GM19328 (cell line): ENCODE data around the gene ARVCF.

Experiments
- ATAC-seq: cut with Tn5 transposase; IDR thresholded peaks from one replicate; pipeline ENCODE4 v1.9.1; 2021; ENCODE audit warnings: mild to moderate bottlenecking, moderate library complexity; ENCODE audit not compliant: unreplicated experiment

The ARVCF gene

DNA sequence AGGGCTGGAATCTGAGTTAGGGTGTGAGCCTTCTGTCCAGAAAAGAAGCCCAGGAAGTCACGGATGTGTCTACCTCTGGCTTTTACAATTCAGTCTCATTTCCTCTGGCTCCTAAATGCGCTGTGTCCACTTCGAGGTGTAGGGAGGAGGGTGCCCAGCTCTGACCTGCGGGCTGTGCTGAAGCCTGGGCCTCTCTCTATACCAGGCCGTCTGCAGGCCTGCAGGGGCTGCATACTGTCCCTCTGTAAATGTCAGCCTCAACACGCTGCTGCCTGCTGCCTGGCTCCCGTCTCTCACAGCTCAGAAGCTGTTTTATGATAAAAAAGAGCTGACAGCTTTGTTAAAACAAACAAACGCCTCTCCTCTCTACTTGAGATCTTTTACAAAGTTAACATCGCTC, 14.5 kb downstream of the ARVCF start:
- ATAC-seq, result no peak

DNA sequence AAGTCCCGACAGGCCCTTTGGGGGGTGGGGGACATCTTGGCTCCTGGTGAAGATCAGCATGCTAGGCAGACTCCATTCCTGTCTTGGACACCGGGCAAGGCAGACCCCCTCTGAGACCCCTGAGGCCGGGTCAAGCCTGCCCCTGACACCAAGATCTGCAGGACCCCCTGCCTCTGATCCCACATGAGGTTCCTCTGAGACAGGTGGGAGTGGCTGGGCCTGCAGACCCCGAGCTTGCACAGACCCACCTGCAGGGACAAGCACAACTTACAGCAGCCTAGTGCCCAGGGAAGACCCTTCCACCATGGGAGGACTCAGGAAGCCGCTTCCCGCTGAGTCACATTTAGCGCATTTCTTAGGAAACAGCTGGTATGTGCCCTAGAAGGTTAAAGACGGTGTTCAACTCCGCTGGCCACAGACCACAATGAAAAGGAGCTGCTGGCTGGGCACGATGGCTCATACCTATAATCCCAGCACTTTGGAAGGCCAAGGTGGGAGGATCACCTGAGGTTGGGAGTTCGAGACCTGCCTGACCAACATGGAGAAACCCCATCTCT, 15.5 kb downstream of the ARVCF start:
- ATAC-seq, result no peak

DNA sequence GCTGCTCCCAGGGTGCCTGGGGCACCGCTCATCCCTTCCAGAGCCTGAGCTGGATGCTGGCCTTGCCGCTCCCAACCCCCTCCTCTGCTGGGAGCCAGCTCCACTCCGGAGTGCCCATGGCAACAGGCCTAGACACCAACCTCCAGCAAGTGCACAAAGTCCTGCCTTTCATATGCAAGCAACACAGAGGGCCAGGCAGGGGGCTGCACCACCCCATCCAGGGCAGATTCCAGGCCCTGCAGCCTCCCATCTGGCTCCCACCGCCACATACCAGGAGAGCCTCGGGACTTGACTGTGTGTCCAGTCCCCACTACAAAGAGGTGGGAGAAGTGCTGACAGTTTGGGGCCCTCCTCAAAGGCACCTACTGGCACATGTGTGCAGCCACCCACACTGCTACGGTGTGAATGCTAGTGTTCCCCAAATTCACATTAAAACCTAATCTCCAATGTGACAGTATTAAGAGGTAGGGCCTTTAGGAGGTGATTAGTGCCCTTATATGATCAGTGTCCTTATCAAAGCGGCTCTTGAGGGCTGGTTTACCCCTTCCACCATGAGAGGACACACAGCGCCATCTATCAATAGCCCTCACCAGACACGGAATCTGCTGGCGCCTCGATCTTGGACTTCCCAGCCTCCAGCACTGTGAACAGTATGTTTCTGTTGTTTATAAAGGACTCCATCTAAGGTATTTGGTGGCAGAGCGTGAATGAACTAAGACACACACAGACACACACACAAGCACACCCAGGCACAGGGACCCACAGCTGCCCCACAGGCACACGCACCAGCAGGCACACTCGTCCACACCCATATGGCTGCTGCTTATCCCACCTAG, 16.2 kb downstream of the ARVCF start:
- ATAC-seq, result no peak

DNA sequence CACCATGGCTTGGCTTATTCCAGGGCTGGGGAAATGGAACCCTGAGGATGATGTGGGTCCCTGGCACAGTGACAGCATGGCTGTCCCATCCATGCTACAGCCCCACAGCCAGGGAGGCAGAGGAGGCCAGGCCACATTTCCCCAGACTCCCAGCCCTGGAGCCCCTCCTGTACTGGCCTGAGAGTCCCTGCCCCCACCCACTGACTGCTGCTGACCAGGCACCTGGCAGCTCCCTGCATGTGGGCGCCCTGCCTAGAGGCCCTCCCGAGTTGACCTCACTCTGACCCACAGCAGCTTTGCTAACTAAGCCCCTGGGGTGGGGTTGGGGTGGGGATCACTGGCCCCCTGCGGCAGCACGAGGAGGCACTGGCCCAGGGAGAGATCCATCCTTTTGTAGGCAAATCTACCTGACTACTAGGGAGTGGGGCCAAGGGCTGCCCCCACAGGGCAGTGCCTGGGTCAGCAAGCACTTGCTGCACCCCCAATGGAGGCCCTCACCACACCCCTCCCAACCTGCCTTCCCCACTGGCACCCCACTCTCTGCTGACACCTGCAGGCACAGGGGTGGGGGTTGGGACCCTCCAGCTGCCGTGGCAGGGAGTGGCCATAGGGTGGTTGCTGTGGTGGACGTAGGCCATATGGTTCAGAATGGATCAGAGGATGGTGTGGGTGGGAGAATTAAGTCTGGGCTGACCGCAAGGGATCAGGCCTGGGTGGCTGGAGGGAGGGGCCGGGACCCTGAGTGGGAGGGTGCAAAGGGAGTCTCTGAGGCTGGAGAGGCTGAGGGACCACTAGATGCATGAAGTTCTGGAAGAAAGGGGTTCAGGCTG, 17.4 kb downstream of the ARVCF start:
- ATAC-seq, result no peak

GRCh38 chr22:19998232-19998951, 18.2 kb downstream of the ARVCF start:
- no peak for ATAC-seq

GRCh38 chr22:19997561-19998231, 18.9 kb downstream of the ARVCF start:
- no peak for ATAC-seq

GRCh38 chr22:19996694-19997384, 19.8 kb downstream of the ARVCF start:
- no peak for ATAC-seq

DNA sequence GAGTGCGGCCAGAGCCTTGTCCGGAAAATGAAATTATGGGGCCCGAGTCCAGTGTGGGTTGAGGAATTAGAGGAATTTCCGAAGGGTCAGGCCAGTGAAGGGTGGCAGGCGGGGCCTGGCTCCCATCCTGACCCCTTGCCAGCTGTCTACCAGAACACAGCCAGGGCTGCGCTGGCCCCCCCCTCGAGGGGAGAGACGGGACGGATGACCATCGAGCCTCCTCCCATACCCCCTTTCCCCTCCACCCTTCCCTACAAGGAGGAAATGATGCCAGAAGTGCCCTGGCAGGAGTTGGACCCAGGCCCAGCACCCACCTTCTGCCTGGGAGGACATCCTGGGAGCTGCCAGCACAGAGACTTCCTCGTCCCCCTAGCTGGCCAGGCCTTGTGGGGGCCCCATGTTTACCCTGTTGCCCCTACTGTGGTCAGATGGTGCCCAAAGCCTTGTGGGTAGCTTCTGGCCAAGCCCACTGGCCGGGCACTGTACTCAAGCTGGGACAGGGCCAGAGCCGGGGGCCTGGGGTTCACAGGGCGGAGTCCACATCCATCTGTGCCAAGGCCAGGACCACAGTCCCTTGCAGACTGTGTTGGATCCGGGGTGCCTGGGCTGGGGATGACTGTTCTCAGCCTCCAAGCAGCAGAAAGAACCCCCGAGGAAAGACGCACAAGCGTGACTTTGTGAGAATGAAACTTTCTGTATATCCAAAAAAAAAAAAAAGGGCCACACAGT, 20.8 kb downstream of the ARVCF start:
- no peak for ATAC-seq

GRCh38 chr22:19994851-19995610, 21.6 kb downstream of the ARVCF start:
- ATAC-seq, result no peak

DNA sequence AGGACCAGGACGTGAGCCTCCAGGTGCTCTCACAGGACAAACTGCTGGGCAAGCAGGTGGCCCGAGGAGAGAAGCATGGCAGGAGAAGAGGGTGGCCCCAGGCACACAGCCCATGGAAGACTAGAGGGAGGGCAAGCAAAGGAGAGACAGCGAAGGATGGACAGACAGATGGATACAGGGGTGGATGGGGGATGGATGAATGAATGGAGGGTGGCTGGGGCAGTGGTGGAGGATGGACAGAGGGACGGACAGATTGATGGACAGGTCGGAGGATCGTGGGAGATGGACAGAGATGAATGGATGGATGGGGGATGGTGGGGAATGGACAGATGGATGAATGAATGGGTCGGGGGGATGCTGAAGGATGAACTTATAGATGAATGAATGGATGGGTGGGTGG, 22.7 kb downstream of the ARVCF start:
- ATAC-seq, result no peak

DNA sequence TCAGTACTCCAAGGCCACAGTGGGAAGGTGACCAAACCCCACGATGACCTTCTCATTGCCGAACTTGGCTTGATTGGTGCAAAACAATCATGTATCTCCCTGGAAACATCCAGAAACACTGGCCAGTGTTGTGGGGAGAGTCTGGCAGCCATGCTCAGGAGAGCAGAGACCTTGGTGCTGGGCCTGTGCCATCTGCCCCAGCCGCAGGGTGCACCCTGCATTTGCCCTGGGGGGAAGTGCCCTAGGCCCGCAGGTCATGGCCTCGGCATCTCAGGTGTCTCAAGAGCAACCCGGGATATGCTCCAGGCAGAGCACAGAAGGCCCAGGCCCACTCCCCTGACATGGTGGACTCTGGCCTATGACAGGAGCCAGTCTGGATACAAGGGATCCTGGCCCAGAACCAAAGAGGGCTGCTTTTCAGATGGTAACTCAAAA, 23.7 kb downstream of the ARVCF start:
- no peak for ATAC-seq

DNA sequence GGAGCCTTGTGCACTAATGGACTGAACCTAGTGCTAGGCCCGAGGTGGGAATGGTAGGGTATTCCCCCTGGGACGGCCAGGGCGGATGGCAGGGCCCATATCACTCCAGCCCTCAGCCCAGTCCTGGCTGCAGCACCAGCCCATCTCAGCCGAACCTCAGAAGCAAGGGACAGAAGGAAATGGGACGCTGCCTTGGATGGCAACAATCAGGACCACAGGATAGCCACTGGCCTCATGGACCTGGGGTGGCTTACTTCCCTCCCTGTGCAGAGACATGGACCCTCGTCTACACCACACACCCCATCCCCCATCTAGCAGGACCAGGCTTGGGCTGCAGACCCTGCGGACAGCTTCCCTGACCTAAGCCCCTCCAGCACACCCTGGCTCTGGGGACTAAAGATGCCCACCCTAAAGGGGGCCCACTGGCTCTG, 24.1 kb downstream of the ARVCF start:
- no peak for ATAC-seq

DNA sequence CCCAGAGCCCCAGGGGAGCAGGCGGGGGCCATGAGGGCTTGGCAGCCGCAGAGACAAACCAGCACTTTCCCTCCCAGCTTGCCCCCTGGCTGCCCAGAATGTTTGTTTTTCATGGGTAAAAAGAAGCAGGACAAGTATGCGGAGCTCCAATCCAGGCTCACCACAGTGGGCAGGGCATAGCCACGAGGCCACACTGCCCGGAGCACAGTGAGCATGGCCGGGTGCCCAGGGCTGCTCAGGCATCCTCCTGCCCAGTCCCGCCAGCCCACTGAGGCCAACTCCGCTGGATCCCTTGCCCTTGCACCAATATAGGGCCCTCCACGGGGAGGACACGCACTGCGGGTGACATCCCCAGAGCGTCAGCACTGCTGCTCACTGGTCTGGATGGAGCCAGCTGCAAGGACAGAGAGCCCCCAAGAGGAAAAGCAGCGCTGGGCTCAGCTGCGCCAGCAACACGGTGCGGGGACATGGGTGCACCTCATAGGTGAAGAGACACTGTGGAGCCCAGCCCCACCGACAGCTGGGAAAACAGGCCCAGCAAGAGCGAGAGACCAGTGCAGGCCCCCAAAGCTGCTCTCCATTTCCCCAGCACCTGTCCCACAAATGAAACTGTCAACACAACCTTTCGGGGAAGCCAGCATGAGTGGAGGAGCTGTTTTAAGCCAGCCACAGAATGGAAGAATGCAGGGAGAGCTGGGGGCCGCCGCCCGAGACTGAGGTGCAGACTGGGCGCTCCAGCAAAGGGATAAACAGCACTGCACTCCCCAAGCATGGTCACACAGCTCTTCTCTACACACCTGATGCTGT, 24.8 kb downstream of the ARVCF start:
- ATAC-seq, result no peak

DNA sequence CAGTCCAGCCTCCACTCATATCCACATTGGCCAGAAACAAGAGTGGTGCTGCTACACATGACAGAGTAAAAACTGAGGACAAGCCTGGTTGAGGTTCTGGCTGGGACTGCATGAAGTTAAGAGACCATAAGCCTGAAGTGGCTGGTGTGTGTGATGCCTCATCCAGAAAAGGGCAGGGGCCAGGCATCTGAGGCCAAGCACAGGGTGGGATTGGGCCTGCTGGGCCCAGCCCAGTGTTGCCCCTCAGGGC, 25.3 kb downstream of the ARVCF start:
- ATAC-seq, result no peak

DNA sequence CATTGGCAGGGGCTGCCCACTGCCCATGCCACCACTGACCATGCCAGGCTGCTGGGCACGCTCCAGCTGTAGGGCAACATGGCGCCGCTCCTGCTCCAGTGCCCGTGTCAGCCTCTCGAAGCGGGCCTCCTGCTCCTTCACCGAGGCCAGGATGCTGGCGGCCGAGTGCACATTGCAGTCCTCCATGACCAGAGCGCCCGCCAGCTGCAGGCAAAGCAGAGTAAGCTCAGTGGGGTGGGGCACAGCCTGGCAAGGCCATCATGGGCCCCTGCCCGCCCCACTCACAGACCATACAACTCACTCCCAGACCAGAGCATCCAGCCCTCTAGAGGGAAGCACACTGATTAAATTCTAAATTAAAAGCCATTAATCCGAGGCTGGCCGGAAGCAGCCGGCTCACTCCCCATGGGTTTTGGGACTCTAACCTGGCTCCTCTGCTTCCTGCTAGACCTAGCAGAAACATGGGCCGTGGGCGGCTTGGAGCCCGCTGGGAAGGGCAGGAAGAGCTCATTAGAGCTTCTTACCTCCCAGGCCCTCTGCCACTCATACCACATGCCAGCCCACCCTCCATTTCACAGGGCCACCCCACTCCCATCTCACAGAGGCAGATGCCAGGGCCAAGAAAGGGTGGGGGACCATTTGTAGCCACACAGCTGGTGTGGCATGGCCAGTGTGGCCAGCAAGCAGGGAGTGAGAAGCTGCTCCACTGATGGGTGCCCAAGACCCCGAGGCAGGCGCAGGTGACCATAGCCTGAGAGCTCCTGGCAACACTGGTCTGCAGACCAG, 25.8 kb downstream of the ARVCF start:
- no peak for ATAC-seq

DNA sequence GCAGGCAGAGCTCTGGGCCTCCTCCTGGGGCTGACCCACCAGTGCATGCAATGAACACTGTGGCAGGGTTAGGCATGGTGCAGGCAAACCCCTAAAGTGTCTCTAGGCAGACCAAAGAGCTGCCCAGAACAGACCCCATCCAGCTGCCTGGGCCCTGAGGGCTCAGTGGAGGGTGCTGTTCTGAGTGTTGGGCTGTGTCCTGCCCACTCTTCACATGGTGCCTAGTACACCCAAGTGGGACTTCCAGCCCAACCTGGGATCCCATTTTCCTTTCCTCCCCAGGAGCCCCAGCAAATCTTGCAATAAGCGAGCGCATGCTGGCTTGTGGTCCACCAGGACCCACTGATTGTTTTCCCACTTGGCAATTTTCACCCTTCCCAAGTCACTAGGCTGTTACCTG, 26.4 kb downstream of the ARVCF start:
- no peak for ATAC-seq

GRCh38 chr22:19989725-19990067, 26.9 kb downstream of the ARVCF start:
- ATAC-seq, result no peak
